Mesendoderm (in vitro differentiated cells): ENCODE measurements around the gene TLR8.
"Not testable (repeated sequence)": the region's sequence is repeated elsewhere in the genome, so short reads cannot be mapped to it uniquely, and the experiment has no call there.

Experiments
- DNase-seq: peaks from one replicate; pipeline ENCODE4 v3.0.0; 2013
- H2AK5ac ChIP-seq: 2 replicates; pipeline ENCODE4 v1.6.1; 2013; ENCODE audit warnings: low read length, inconsistent platforms
- H2BK120ac ChIP-seq: 2 replicates; pipeline ENCODE4 v1.6.1; 2013; ENCODE audit warnings: low read depth, mild to moderate bottlenecking, low read length, moderate library complexity, mixed read lengths
- H2BK15ac ChIP-seq: replicated peaks from 2 replicates; pipeline ENCODE4 v1.6.1; 2013; ENCODE audit warnings: low read depth, mild to moderate bottlenecking, moderate library complexity
- H2BK5ac ChIP-seq: 2 replicates; pipeline ENCODE4 v1.6.1; 2013; ENCODE audit warnings: low read length, inconsistent platforms
- H3K18ac ChIP-seq: 2 replicates; pipeline ENCODE4 v1.6.1; 2013; ENCODE audit warnings: mild to moderate bottlenecking, low read length, mixed read lengths
- H3K23ac ChIP-seq: one replicate; pipeline ENCODE4 v1.6.1; 2013; ENCODE audit warnings: low read length
- H3K27ac ChIP-seq: 2 replicates; pipeline ENCODE4 v1.5.1; 2013; ENCODE audit warnings: low read depth, mild to moderate bottlenecking, inconsistent platforms, low read length, moderate library complexity
- H3K27me3 ChIP-seq: 2 replicates; pipeline ENCODE4 v1.6.1; 2013; ENCODE audit warnings: low read length, control low read depth, mild to moderate bottlenecking, inconsistent platforms; ENCODE audit not compliant: insufficient read depth, poor library complexity
- H3K36me3 ChIP-seq: 2 replicates; pipeline ENCODE4 v1.6.1; 2013; ENCODE audit warnings: low read length, inconsistent platforms; ENCODE audit not compliant: control insufficient read depth, insufficient read depth
- H3K4ac ChIP-seq: one replicate; pipeline ENCODE4 v1.6.1; 2013; ENCODE audit warnings: low read depth, mild to moderate bottlenecking, low read length, moderate library complexity
- H3K4me1 ChIP-seq: 2 replicates; pipeline ENCODE4 v1.6.1; 2013; ENCODE audit warnings: low read depth, low read length, inconsistent platforms; ENCODE audit not compliant: control insufficient read depth
- H3K4me2 ChIP-seq: 2 replicates; pipeline ENCODE4 v1.6.1; 2013; ENCODE audit warnings: low read length
- H3K4me3 ChIP-seq: 2 replicates; pipeline ENCODE4 v1.5.1; 2013; ENCODE audit warnings: mild to moderate bottlenecking, low read length
- H3K56ac ChIP-seq: one replicate; pipeline ENCODE4 v1.6.1; 2013; ENCODE audit warnings: low read length
- H3K79me1 ChIP-seq: 2 replicates; pipeline ENCODE4 v1.6.1; 2013; ENCODE audit warnings: low read length, inconsistent platforms
- H3K79me2 ChIP-seq: 2 replicates; pipeline ENCODE4 v1.6.1; 2013; ENCODE audit warnings: mild to moderate bottlenecking, low read length; ENCODE audit not compliant: control insufficient read depth, insufficient read depth
- H3K9ac ChIP-seq: 2 replicates; pipeline ENCODE4 v1.6.1; 2013; ENCODE audit warnings: low read length, inconsistent platforms
- H4K5ac ChIP-seq: one replicate; pipeline ENCODE4 v1.6.1; 2013; ENCODE audit warnings: low read length
- H4K8ac ChIP-seq: one replicate; pipeline ENCODE4 v1.6.1; 2013; ENCODE audit warnings: low read depth, mild to moderate bottlenecking, control low read depth, low read length, moderate library complexity
- WGBS: extraction: QIAGEN DNeasy Blood & Tissue Kit; methylation state at CpG from one replicate; pipeline ENCODE4 v1.1.7; 2013; ENCODE audit warnings: low lambda C conversion rate, missing lambda C conversion rate; ENCODE audit not compliant: insufficient coverage; ENCODE audit errors: extremely low coverage; 5-methylcytosine and 5-hydroxymethylcytosine counted together

Gene TLR8

GRCh38 chrX:12962041-12962504 lies 55.7 kb downstream of the TLR8 start:
- no peaks in the 10 kb centered on the region for H3K36me3 ChIP-seq
- no peak overlapping the region for H3K27ac ChIP-seq
- H3K79me1 ChIP-seq: no peaks in the 10 kb centered on the region
- H4K8ac ChIP-seq: no peak overlapping the region
- no peak for DNase-seq
- H3K56ac ChIP-seq: no peak overlapping the region
- H3K4me1 ChIP-seq: no peaks in the 10 kb centered on the region
- no peak overlapping the region for H3K18ac ChIP-seq
- no peak overlapping the region for H2AK5ac ChIP-seq
- no peak overlapping the region for H3K4me3 ChIP-seq
- no CpG with 5 or more reads among the region's 4 CpGs for WGBS
- H4K5ac ChIP-seq: no peak overlapping the region
- no peaks in the 10 kb centered on the region for H3K79me2 ChIP-seq
- H3K9ac ChIP-seq: no peak overlapping the region
- H3K4ac ChIP-seq: no peak overlapping the region
- H2BK120ac ChIP-seq: no peak overlapping the region
- H3K4me2 ChIP-seq: no peak overlapping the region
- H3K23ac ChIP-seq: no peak overlapping the region
- H3K27me3 ChIP-seq: no peaks in the 10 kb centered on the region
- H2BK15ac ChIP-seq: no peak overlapping the region
- H2BK5ac ChIP-seq: no peak overlapping the region

DNA sequence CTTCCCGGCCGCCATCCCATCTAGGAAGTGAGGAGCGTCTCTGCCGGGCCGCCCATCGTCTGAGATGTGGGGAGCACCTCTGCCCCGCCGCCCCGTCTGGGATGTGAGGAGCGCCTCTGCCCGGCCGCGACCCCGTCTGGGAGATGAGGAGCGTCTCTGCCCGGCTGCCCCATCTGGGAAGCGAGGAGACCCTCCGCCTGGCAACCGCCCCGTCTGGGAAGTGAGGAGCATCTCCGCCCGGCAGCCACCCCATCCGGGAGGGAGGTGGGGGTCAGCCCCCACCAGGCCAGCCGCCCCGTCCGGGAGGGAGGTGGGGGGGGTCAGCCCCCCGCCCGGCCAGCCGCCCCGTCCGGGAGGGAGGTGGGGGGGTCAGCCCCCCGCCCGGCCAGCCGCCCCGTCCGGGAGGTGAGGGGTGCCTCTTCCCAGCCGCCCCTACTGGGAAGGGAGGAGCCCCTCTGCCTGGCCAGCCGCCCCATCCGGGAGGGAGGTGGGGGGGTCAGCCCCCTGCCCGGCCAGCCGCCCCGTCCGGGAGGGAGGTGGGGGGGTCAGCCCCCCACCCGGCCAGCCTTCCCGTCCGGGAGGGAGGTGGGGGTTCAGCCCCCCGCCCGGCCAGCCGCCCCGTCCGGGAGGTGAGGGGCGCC lies 56.9 kb downstream of the TLR8 start:
- H3K27ac ChIP-seq, H3K56ac ChIP-seq, H3K23ac ChIP-seq, H3K4me1 ChIP-seq, H2BK15ac ChIP-seq, H3K27me3 ChIP-seq, H2BK120ac ChIP-seq, H4K5ac ChIP-seq, H4K8ac ChIP-seq, H3K9ac ChIP-seq, H3K36me3 ChIP-seq, H3K18ac ChIP-seq, H2AK5ac ChIP-seq, H3K4ac ChIP-seq, H2BK5ac ChIP-seq, DNase-seq, H3K79me2 ChIP-seq, H3K4me2 ChIP-seq, H3K4me3 ChIP-seq, H3K79me1 ChIP-seq: not testable (repeated sequence)
- no CpG with 5 or more reads among the region's 52 CpGs for WGBS

DNA sequence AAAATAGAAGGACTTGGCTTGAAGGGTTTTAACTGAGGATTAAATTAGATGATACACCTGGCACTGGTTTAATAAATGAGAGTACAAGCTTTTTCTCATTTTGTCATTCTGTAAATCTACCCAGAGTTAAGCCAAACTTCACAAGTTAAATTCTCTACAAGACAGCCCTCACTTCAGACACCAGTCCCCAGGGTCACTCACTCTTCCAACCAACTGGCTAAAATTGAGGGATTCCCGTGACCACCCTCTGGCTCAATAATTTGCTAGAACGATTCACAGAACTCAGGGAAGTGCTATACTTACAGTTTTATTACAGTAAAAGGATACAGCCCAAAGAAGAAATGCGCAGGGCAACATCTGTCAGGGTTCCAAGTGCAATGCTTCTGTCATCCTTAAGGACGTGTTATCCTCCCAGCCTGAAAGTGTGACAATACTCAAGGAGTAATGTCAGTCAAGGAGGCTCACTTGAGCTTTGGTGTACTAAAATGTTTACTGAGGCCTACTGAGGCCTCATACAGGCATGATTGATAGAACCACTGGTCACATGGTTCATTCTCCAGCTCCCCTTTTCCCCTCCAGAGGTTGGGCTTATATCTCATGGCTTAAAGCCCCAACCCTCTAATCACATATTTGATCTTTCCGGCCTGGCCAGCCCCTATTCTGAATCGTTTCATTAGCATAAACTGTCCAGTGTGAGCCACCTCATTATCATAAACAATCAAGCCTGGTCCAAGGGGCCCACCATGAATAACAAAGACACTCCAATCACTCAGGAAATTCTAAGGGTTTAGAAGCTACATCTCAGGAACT lies 58.9 kb downstream of the TLR8 start:
- Histone ChIP-seq H3K4me1 (no peaks in the 10 kb centered on the region), H3K9ac (no peak overlapping the region), H3K4me3 (no peak overlapping the region), H2BK15ac (no peak overlapping the region), H3K23ac (no peak overlapping the region), H2BK120ac (no peak overlapping the region), H3K79me1 (no peaks in the 10 kb centered on the region), H3K56ac (no peak overlapping the region), H4K8ac (no peak overlapping the region), H3K18ac (no peak overlapping the region), H2BK5ac (no peak overlapping the region), H3K36me3 (no peaks in the 10 kb centered on the region), H3K27ac (no peak overlapping the region), H3K4me2 (no peak overlapping the region), H3K79me2 (no peaks in the 10 kb centered on the region), H3K27me3 (no peaks in the 10 kb centered on the region), H2AK5ac (no peak overlapping the region), H3K4ac (no peak overlapping the region), H4K5ac (no peak overlapping the region)
- no peak for DNase-seq
- no CpG with 5 or more reads among the region's 6 CpGs for WGBS

GRCh38 chrX:12966151-12966550 lies 59.7 kb downstream of the TLR8 start:
- Histone ChIP-seq H3K18ac (no peak overlapping the region), H3K4me2 (no peak overlapping the region), H3K36me3 (no peaks in the 10 kb centered on the region), H4K5ac (no peak overlapping the region), H3K27ac (no peak overlapping the region), H2AK5ac (no peak overlapping the region), H2BK15ac (no peak overlapping the region), H3K79me2 (no peaks in the 10 kb centered on the region), H3K23ac (no peak overlapping the region), H3K56ac (no peak overlapping the region), H3K4me3 (no peak overlapping the region), H3K4ac (no peak overlapping the region), H4K8ac (no peak overlapping the region), H3K79me1 (no peaks in the 10 kb centered on the region), H3K9ac (no peak overlapping the region), H2BK120ac (no peak overlapping the region), H2BK5ac (no peak overlapping the region), H3K4me1 (no peaks in the 10 kb centered on the region), H3K27me3 (no peaks in the 10 kb centered on the region)
- no peak for DNase-seq
- no CpG with 5 or more reads among the region's 1 CpG for WGBS

DNA sequence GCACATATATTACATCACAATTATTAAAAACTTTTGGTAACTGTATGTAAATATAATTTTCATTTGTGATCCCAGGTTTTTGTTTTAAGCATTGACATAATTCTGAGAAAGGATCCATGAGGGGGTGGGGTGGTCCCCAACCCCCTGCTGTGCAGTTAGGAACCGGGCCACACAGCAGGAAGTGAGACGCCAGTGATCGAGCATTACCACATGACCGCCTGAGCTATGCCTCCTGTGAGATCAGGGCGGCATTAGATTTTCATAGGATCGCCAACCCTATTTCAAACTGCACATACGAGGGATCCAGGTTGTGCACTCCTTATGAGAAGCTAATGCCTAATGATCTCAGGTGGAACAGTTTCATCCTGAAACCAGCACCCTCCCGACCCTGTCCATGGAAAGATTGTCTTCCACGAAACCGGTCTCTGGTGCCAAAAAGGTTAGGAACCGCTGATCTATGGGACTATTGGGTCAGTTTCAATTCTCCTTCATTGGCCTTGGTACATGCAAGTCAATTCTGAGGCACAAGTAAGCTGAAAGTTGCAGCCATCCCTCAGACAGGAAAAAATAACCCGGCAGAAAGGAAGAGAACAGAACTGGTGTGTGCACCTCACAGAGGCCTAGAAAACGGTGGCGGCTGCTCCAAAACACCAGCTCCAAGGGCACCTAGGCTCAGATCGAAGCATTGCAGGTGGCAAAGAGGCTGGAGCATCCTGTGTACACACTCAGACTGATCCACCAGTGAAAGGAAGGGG lies 61.5 kb downstream of the TLR8 start:
- no peaks in the 10 kb centered on the region for H3K4me1 ChIP-seq
- no peaks in the 10 kb centered on the region for H3K79me1 ChIP-seq
- no peak overlapping the region for H3K56ac ChIP-seq
- no peak overlapping the region for H3K4me2 ChIP-seq
- no peak overlapping the region for H3K9ac ChIP-seq
- H2BK5ac ChIP-seq: no peak overlapping the region
- H2BK15ac ChIP-seq: no peak overlapping the region
- H3K18ac ChIP-seq: no peak overlapping the region
- no CpG with 5 or more reads among the region's 15 CpGs for WGBS
- H3K4ac ChIP-seq: no peak overlapping the region
- H3K27me3 ChIP-seq: no peaks in the 10 kb centered on the region
- H4K8ac ChIP-seq: no peak overlapping the region
- no peak overlapping the region for H2BK120ac ChIP-seq
- H3K36me3 ChIP-seq: no peaks in the 10 kb centered on the region
- H3K27ac ChIP-seq: no peak overlapping the region
- H3K23ac ChIP-seq: no peak overlapping the region
- H3K79me2 ChIP-seq: no peaks in the 10 kb centered on the region
- no peak overlapping the region for H3K4me3 ChIP-seq
- DNase-seq: no peak
- H2AK5ac ChIP-seq: no peak overlapping the region
- no peak overlapping the region for H4K5ac ChIP-seq
